CD4-positive, alpha-beta T cell (primary cell): Measurements from ENCODE around the gene TRPV2. TPM values are rescaled to one million over a fixed set of nuclear protein-coding genes. Genes with fewer than 3 reads are reported as not detected.

Experiments
- ATAC-seq: fragments of 200-7000 bp; cut with Tn5 transposase; one replicate; pipeline ENCODE4 v1.10.0; 2022; ENCODE audit warnings: mild to moderate bottlenecking; ENCODE audit not compliant: poor library complexity
- CTCF ChIA-PET: fragments of 350-600 bp; sonication (Branson Sonifier 250); formaldehyde crosslinking; loops from one replicate; lab custom pipeline; 2021; ENCODE audit warnings: antibody characterized with exemption, inconsistent platforms; lab: Charles Lee
- POLR2A ChIA-PET: fragments of 350-600 bp; sonication (Branson Sonifier 250); formaldehyde crosslinking; loops from one replicate; lab custom pipeline; 2021; ENCODE audit warnings: antibody characterized with exemption, inconsistent platforms; lab: Charles Lee
- DNase-seq, 14 experiments: peaks; one replicate each; pipeline ENCODE4 v3.0.0-alpha.2; 2013 to 2020; ENCODE audit warnings: mixed read lengths in 2 of 14
- H3K27ac ChIP-seq, 2 donors: one replicate each; pipeline versions ENCODE4 v1.5.1 to v1.7.0; 2013; ENCODE audit warnings: low read length in 2 of 2, low read depth in 1 of 2, mild to moderate bottlenecking in 1 of 2
- H3K27me3 ChIP-seq, 2 experiments: 1 replicate in 1 of 2; 2 replicates in 1 of 2; pipeline versions ENCODE4 v1.6.1 to v1.7.0; 2013; ENCODE audit warnings: low read length in 2 of 2, control low read depth in 1 of 2, mild to moderate bottlenecking in 1 of 2, moderate library complexity in 1 of 2; ENCODE audit not compliant: insufficient read depth in 2 of 2, control insufficient read depth in 1 of 2
- H3K36me3 ChIP-seq: one replicate; pipeline ENCODE4 v1.6.1; 2013; ENCODE audit warnings: low read length, control low read depth; ENCODE audit not compliant: insufficient read depth
- H3K4me1 ChIP-seq: one replicate; pipeline ENCODE4 v1.6.1; 2013; ENCODE audit warnings: low read length, control low read depth; ENCODE audit not compliant: insufficient read depth
- H3K4me3 ChIP-seq: one replicate; pipeline ENCODE4 v1.5.1; 2013; ENCODE audit warnings: mild to moderate bottlenecking, low read length, moderate library complexity
- H3K9me3 ChIP-seq, 2 experiments: 1 replicate in 1 of 2; 2 replicates in 1 of 2; pipeline versions ENCODE4 v1.6.1 to v1.7.0; 2013; ENCODE audit warnings: low read length in 2 of 2, mild to moderate bottlenecking in 2 of 2, control low read depth in 1 of 2, moderate library complexity in 1 of 2; ENCODE audit not compliant: control insufficient read depth in 1 of 2, insufficient read depth in 1 of 2
- H3K27ac Mint-ChIP-seq: one replicate; pipeline ENCODE4 v1.8.0; 2020; ENCODE audit warnings: mixed read lengths
- H3K27me3 Mint-ChIP-seq: one replicate; pipeline ENCODE4 v1.8.0; 2021; ENCODE audit warnings: mixed read lengths
- H3K36me3 Mint-ChIP-seq: one replicate; pipeline ENCODE4 v1.8.0; 2021; ENCODE audit warnings: low read depth, mixed read lengths
- H3K4me1 Mint-ChIP-seq: one replicate; pipeline ENCODE4 v1.8.0; 2021; ENCODE audit warnings: low read depth, mixed read lengths
- H3K4me3 Mint-ChIP-seq: one replicate; pipeline ENCODE4 v1.8.0; 2020; ENCODE audit warnings: mild to moderate bottlenecking, mixed read lengths
- H3K9me3 Mint-ChIP-seq: one replicate; pipeline ENCODE4 v1.8.0; 2020; ENCODE audit warnings: mixed read lengths
- CTCF ChIP-seq: fragments of 200-600 bp; IDR thresholded peaks from one replicate; pipeline ENCODE4 v1.8.0; 2022; ENCODE audit warnings: antibody characterized with exemption, mild to moderate bottlenecking
- intact Hi-C, 2 experiments: fragments of 100-400 bp; cut with DNase I in 1 of 2; cut with micrococcal nuclease in 1 of 2; formaldehyde crosslinking; loops; one replicate each; pipeline versions ENCODE4 v1.15.1 to v1.9.0; 2023 to 2025; cut with DNase I, micrococcal nuclease
- total RNA-seq, 174 experiments: library from RNA in 2 of 174; stranded (reverse) in 2 of 174; gene quantifications; one replicate each; pipeline ENCODE4 v1.2.3 and lab custom pipeline; 2021 to 2026

The TRPV2 gene
- total RNA-seq, 2 experiments from 2014 or later = 42.8 to 45.2 TPM

GRCh38 chr17:16377941-16378341 lies 37.4 kb upstream of the TRPV2 start:
- DNase-seq (no peak), ATAC-seq (no peak)
- Histone ChIP-seq H3K27me3 (no peaks in the 10 kb centered on the region), H3K4me1 (peaks cover 21% of the 10 kb centered on the region), H3K36me3 (peaks cover 13% of the 10 kb centered on the region), H3K27ac (no peak overlapping the region), H3K9me3 (no peaks in the 10 kb centered on the region), H3K4me3 (no peak overlapping the region)
- H3K27ac Mint-ChIP-seq = peak overlapping the region; percentile 44
- no peak for TF ChIP-seq CTCF
- peaks cover 4% of the 10 kb centered on the region for H3K27me3 Mint-ChIP-seq
- POLR2A ChIA-PET = no interaction called here
- peaks cover 25% of the 10 kb centered on the region for H3K36me3 Mint-ChIP-seq
- intact Hi-C loops = loop anchor here in 1 of 2 experiments (5.0 kb wide), 1 partner anchor 209 kb away; no protein-coding TSS in a partner anchor
- H3K9me3 Mint-ChIP-seq = no peaks in the 10 kb centered on the region
- peaks cover 24% of the 10 kb centered on the region for H3K4me1 Mint-ChIP-seq
- CTCF ChIA-PET = interaction anchor here (3.0 kb wide), 1 partner anchor 14 kb away, joined by 18 read pairs; no protein-coding TSS in a partner anchor
- H3K4me3 Mint-ChIP-seq = no peak overlapping the region

DNA sequence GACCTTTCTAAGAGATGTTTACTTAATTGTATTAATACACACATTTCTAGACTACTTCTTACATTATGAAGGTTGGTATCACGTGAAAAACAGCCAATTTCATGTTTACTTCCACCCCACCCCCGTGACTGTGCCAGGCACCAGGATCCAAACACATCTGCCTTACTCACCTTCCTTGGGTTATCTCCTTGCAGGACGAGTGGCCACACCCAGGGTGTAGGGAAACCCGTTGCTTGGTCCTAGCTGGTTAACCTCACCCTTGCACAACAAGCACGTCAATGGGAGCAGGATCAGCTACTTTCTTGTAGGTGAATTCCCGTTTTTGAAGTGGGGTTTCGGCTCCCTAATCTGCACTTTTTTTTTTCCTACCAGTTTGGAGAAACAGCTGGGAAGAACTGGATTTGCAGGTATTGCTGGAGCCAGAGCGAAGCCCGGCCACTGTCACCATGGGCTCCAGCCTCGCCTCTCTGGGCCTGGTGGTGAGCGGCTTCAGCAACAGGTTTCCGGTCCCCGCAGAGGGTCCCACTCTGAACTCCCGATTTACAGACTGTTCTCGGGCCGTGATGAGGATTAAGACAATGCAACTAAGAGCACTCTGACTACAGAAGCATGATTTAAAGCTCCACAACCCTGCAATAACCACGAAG lies 36.6 kb upstream of the TRPV2 start:
- ATAC-seq (no peak), DNase-seq (no peak)
- H3K9me3 ChIP-seq = no peaks in the 10 kb centered on the region
- no peak overlapping the region for H3K27ac ChIP-seq
- peaks cover 4% of the 10 kb centered on the region for H3K27me3 Mint-ChIP-seq
- ChIA-PET POLR2A (interaction anchor here (1.4 kb wide), 1 partner anchor 26 kb away, joined by 4 read pairs; the partner anchor contains the start of gene CENPV), CTCF (interaction anchor here (0.6 to 3.0 kb wide), 2 partner anchors 15 to 58 kb away, joined by 4 to 18 read pairs; no protein-coding TSS in a partner anchor)
- intact Hi-C loops = loop anchor here in 1 of 2 experiments (5.0 kb wide), 1 partner anchor 209 kb away; no protein-coding TSS in a partner anchor
- no peaks in the 10 kb centered on the region for H3K9me3 Mint-ChIP-seq
- peaks cover 34% of the 10 kb centered on the region for H3K36me3 Mint-ChIP-seq
- H3K36me3 ChIP-seq = peaks cover 19% of the 10 kb centered on the region
- H3K4me3 Mint-ChIP-seq = peak overlapping the region; percentile 42
- peaks cover 32% of the 10 kb centered on the region for H3K4me1 Mint-ChIP-seq
- no peak overlapping the region for H3K4me3 ChIP-seq
- peak overlapping the region; percentile 53 for H3K27ac Mint-ChIP-seq
- no peak for TF ChIP-seq CTCF
- H3K27me3 ChIP-seq = no peaks in the 10 kb centered on the region
- peaks cover 29% of the 10 kb centered on the region for H3K4me1 ChIP-seq

DNA sequence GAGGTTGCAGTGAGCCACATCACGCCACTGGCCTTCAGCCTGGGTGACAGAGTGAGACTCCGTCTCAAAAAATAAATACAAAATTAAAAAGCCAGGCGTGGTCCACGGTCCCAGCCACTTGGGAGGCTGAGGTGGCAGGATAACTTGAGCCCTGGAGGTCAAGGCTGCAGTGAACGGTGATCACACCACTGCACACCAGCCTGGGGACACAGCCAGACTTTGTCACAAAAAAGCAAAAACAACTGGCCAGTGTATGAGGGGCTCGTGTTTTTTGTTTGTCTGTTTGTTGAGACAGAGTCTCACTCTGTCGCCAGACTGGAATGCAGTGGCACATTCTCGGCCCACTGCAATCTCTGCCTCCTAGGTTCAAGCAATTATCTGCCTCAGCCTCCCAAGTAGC lies 35.7 kb upstream of the TRPV2 start:
- ATAC-seq = no peak
- Mint-ChIP-seq H3K4me3 (no peak overlapping the region), H3K27me3 (peaks cover 4% of the 10 kb centered on the region), H3K36me3 (peaks cover 43% of the 10 kb centered on the region), H3K4me1 (peaks cover 41% of the 10 kb centered on the region), H3K9me3 (no peaks in the 10 kb centered on the region), H3K27ac (no peak overlapping the region)
- peaks cover 32% of the 10 kb centered on the region for H3K4me1 ChIP-seq
- no peaks in the 10 kb centered on the region for H3K27me3 ChIP-seq
- H3K27ac ChIP-seq = no peak overlapping the region
- peak in 1 of 14 experiments; percentile 19 for DNase-seq
- no peak overlapping the region for H3K4me3 ChIP-seq
- no peak for TF ChIP-seq CTCF
- ChIA-PET CTCF (interaction anchor here (3.0 kb wide), 1 partner anchor 16 kb away, joined by 18 read pairs; no protein-coding TSS in a partner anchor), POLR2A (interaction anchor here (1.1 to 2.6 kb wide), 6 partner anchors 27 to 158 kb away, joined by 4 to 56 read pairs (median 8); partner anchors contain the start of genes CENPV and TRPV2)
- no peaks in the 10 kb centered on the region for H3K9me3 ChIP-seq
- intact Hi-C loops = loop anchor here (2.0 to 5.0 kb wide), 3 partner anchors 27 to 208 kb away; partner anchors contain the start of gene CENPV (in 1 of the 2)
- H3K36me3 ChIP-seq = peaks cover 19% of the 10 kb centered on the region
